GM10266 (cell line): Measurements from ENCODE around the gene SLC38A11.

ENCODE experiments used
- DNase-seq: peaks from one replicate; pipeline ENCODE4 v3.0.0; 2012; ENCODE audit errors: extremely low spot score
- CTCF ChIP-seq: IDR thresholded peaks from 2 replicates; pipeline ENCODE4 v1.5.1; 2012; ENCODE audit warnings: mild to moderate bottlenecking, low read depth; ENCODE audit not compliant: control insufficient read depth, insufficient read depth; ENCODE audit errors: missing control alignments

Gene SLC38A11

DNA sequence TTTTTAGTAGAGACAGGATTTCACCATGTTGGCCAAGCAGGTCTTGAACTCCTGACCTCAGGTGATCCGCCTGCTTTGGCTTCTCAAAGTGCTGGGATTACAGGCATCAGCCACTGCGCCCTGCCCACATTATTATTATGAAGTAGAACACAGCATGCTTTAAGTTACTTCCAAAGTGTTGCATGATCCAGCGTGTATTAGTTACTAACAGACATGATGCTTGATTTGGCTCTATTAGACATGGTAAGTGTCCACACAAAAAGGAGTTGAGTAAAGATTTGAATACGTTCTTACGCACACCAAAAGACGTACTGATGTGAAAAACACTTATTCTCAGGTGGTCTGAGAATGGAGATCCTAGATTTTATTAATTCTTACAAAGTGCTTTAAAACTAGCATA, 50.0 kb downstream of the SLC38A11 start:
- DNase-seq, result no peak

GRCh38 chr2:164903951-164904350, 51.4 kb downstream of the SLC38A11 start:
- DNase-seq, result no peak
- no peak for TF ChIP-seq CTCF

More for the DNA sequence above, 50.0 kb downstream of the SLC38A11 start:
- TF ChIP-seq CTCF, result no peak

DNA sequence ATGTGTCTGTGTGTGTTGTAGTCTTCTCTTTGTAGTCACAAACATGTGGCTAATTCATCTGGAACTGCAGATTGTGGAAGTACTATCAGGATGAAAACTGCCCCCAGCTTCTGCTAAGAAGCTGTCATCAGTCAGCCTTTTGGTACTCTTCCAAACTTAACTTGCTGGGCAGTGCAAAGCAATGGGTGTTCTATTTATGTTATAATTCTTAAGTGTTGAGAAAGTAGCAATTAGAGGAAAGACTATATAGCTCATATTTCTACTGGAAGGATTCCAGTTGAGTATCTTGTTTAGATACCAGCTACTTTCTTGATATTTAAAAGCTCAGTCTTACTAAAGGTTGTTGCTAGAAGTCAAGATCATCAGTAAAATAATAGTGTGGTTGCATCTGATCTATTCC, 52.1 kb downstream of the SLC38A11 start:
- no peak for TF ChIP-seq CTCF
- DNase-seq, result no peak

- no peak for TF ChIP-seq CTCF
- DNase-seq, result no peak
These were observed 56.2 kb downstream of the SLC38A11 start for GRCh38 chr2:164899121-164899520.

GRCh38 chr2:164898475-164898874, 56.9 kb downstream of the SLC38A11 start:
- no peak for DNase-seq
- TF ChIP-seq CTCF, result no peak

GRCh38 chr2:164897469-164898260, 57.7 kb downstream of the SLC38A11 start:
- DNase-seq, result no peak
- TF ChIP-seq CTCF, result no peak

DNA sequence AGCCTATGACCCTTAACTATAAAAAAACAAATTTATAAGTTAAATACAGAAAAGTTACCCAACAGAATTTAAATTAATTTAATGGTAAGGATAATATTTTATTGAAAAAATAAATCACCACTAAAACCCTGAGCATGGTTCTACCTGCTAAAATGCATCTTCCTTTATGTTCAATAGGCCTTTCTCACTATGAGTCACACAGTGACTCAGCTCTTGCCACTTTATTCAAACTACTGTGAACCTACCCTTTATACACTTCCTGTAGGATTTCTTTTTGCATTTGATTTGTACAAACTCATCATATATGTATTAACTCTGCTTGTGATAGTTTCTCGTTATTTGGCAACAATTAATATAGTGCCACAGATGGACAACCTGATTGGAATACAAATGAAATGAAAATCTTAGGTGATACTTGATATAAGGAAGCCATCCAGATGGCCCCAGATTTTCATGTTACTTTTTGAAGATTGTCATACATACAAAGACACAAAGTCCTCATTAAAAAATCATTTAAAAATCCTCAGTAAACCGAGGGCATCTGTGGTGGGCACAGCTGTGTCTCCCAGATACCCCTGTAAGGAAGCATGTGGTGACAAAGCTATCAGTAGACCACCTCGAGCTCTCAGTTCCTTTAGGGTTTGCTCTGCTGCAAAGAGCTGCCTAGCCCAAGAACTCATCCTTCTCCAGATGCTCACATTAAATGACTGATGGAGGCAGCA, 58.5 kb downstream of the SLC38A11 start:
- peak; percentile 8 for DNase-seq
- TF ChIP-seq CTCF, result no peak
